ENCODE measurements around the gene RRP1.

DNA sequence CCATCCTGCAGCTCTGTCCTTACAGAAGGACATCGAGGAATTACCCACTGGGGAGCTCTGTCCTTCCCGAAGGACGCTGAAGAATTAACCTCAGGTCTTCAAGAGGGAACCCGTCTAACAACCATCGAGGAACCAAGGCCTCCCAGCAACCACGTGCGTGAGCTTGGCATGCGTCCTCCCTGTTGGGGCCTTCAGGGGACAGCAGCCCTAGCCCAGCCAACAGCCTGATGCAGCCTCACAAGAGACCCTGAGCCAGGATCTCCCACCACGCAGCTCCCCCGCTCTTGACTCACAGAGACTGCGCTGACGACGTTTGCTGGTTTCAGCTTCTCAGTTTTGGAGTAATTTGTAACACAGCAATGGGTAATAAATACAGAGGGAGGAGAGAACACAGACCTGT lies 56.0 kb downstream of the RRP1 start:
- TF ChIP-seq POLR2AphosphoS5 (IDR thresholded peaks at IDR 0.05; ENCODE audit: low read depth, low read length) (no peak), POLR2A (IDR thresholded peaks at IDR 0.05; ENCODE audit: low read depth, low read length) (no peak), TAF1 (IDR thresholded peaks at IDR 0.05; ENCODE audit: low read depth, low read length) (no peak)
